CD4-positive, alpha-beta T cell treated with Interleukin-4 for 1 hour (primary cell): ENCODE data around the gene SENP7.

Source experiments
- DNase-seq, 2 donors: peaks; one replicate each; pipeline ENCODE4 v3.0.0-alpha.2; 2020 to 2022

Gene SENP7

DNA sequence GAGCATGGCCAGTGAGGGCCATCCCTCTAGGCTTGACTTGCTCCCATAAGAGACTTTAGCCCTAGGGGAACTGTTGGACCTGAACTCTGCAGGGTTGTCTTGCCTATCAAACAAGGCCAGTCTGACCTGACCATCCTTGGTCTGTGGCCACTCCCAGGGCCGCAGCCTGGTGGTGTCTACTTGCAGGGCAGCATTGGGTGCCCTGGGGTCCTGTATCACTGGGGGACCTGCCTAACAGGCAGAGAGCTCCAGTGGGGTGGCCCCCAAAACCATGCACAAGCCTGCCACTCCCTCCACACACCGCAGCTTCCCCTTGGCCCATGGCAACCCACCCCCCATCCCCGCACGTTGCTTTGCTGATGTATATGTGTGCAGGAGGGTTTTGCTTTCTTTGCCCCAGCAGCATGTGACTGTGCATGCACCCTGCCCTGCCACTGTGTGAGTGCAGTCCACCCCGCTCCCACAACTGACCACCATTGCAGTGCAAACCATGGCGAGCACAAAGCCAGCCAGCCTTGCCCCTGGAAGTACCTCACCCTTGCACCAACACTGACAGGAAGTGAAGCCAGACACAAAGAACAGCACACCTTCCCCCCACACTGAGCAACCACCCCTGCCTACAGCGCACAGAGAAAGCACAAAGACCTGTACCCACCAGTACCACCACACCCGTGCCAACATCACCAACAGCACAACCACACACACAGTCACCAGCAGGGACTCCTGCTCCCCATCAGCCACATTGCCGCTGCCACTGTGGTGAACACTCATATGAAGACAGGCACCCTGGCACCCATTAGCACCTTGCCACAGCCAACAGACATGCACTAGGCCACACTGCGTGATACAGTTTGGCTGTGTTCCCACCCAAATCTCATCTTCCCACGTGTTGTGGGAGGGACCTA lies 88.8 kb downstream of the SENP7 start:
- DNase-seq, result no peak

DNA sequence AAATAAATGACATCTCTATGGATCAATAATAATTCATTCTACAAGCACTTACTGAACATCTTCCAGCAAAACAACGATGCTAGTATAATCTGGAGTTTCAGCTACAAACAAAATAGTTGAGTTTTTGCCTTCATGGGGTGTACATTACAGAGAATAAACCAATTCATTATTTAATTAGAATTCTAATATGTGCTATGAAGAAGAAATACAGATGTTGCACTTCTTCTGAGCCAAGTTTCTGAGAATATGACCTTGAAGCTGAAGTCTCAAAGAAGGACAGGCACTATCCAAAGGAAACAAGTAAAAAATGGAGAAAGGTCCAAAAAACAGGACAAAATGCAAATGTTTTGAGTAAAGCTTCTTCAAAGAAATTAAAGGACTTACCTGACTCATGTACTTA lies 94.2 kb downstream of the SENP7 start:
- DNase-seq, result no peak

- no peak for DNase-seq
Observed at GRCh38 chr3:101414121-101414520, 98.9 kb downstream of the SENP7 start.

GRCh38 chr3:101413656-101414055 lies 99.4 kb downstream of the SENP7 start:
- DNase-seq, result no peak

GRCh38 chr3:101391413-101391950 lies 121.5 kb downstream of the SENP7 start:
- DNase-seq, result no peak

- no peak for DNase-seq
Observed at GRCh38 chr3:101388706-101389105, 124.3 kb downstream of the SENP7 start.

DNA sequence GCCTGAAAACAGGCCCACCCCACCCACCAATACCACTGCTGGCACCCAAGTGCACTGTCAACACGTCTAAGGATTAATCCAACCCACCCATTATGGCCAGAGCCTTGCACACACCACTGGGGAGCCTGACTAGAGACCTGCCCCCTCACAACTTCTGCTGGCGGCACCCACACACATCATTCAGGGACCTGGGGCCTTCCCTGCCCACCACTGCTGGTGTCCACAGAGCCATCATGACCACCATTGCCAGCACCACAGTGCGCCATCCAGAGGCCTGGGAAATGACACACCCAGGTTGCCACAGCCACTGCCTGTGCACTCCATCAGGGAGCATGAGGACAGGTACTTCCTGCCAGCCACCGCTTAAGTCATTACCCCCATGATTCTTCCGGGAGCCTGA lies 125.7 kb downstream of the SENP7 start:
- DNase-seq, result no peak

GRCh38 chr3:101384426-101384825 lies 128.6 kb downstream of the SENP7 start:
- DNase-seq, result no peak

DNA sequence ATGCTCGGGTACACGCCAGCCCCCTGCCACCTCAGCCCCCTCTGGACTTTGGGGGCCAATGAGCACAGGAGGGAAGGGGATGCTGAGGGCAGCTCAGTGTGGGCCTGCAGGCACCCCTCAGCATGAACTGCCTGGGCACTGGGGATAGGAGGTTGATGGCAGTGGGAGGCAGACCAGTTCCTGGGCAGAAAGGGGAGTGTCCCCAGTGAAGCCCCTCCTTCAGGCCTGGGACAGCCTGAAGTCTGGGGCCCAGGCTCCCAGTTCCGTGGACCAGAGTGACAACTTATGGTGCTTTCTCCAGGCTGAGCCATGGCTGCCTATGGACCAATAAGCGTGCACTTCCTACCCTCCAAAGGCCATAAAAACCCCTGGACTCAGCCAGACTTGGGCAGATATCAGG lies 129.4 kb downstream of the SENP7 start:
- DNase-seq, result no peak

GRCh38 chr3:101383156-101383575 lies 129.8 kb downstream of the SENP7 start:
- no peak for DNase-seq

DNA sequence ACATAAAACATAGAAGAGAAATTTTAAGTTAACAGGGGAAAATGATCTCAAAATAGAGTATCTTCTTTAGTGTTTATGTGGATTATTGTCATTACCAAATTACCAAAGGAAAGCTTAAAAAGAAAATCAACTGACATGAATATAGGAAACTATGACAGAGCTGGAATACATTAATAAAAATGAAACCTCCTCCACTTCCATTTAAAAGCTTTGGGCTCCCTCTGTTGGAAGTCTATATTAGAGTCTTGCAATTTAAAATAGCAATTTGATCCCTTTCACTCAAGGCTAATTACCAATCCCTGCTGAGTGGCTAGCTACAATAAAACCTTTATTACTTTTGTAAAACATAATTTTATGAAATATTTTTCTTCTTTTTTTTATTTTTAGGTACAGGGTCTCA lies 131.2 kb downstream of the SENP7 start:
- peak in 1 of 2 donors; percentile 61 for DNase-seq

DNA sequence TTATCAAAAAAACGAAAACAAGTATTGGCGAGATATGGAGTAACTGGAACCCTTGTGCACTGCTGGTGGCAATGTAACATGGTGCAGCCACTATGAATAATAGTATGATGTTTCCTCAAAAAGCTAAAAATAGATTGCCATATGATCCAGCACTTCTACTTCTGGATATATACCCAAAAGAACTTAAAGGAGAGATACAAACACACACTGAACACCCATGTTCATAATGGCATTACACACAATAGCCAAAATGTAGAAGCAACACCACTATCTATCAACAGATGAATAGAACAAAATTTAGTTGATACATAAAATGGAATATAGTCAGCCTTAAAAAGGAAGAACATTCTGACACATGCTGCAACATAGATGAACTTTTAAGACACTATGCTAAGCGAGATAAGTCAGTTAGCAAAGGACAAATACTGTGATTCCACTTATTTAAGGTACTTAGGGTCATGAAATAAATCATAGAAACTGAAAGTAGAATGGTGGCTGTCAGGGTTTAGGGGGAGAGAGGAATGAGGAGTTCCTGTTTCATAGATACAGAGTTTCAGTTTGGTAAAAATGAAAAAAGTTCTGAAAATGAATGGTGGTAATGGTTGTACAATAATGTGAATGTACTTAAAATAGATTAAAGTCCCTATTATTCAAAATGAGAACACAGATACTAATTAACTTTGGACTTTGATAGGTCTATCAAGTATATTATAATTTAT lies 133.2 kb downstream of the SENP7 start:
- DNase-seq, result peak in 1 of 2 donors; percentile 52

DNA sequence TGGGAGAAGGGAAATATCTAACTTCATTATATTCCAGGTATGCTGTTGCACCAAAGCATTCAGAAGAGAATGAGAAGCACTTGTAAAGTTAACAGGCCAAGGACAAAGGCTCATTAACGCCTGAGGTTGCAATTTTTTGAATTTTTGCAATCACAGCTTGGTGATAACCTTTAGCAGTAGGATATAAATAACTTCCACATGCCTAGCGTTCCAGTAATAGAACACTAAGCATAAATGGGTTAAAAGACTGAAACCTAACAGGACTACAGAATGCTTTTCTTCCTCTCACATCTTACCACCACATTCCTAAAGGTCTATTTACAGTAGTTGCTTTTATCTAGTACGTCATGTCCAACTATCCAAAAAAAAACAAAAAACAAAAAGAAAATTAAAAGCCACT lies 135.2 kb downstream of the SENP7 start:
- no peak for DNase-seq

GRCh38 chr3:101377209-101377608 lies 135.8 kb downstream of the SENP7 start:
- no peak for DNase-seq

DNA sequence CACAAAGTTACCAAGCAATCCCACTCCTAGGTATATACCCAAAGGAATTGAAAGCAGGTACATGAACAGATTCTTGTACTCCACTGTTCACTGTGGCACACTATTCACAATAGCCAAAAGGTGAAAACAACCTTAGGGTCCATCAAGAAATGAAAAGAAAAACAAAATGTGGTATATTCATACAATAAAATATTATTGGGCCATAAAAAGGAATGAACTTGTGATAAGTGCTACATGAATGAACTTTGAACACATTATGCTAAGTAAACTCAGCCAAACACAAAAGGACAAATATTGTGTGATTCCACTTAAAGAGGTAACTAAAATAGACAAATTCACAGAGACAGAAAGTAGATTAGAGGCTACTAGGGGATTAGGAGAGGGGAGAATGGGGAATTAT lies 137.4 kb downstream of the SENP7 start:
- no peak for DNase-seq

DNA sequence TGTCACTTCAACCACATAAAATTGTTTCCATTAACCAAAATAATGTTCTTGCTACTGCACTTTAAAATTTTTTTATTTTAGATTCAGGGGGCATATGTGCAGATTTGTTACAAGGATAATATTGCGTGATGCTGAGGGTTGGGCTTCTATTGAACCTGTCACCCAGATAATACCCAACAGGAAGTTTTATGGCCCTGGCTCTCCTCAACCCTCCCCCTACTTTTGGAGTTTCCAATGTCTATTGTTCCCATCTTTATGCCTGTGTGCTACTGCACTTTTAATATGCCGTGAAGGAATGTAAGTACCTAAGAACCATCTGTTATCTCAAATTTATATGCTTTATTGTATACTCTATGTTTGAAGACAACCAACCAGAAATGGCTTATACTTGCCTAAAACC lies 150.6 kb downstream of the SENP7 start:
- no peak for DNase-seq

DNA sequence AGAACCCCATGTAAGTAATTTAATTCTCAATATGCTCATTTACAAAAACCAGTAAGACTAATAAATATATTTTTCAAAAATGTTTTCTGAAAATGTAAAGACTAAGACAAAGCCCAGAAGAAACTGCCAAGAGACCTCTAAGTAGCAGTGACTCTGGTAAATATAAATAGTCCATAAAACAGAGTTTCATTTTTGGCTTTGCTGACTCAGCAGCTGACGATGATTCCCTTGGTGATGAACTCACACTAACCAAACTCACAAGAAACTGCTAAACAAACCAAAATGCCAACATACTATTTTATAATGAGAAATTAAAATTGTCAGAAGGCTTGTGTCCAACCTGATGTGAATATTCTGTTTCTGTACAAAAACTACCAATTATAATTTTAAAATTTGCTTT lies 161.2 kb downstream of the SENP7 start:
- no peak for DNase-seq

GRCh38 chr3:101340591-101340990 lies 172.4 kb downstream of the SENP7 start:
- DNase-seq, result no peak

DNA sequence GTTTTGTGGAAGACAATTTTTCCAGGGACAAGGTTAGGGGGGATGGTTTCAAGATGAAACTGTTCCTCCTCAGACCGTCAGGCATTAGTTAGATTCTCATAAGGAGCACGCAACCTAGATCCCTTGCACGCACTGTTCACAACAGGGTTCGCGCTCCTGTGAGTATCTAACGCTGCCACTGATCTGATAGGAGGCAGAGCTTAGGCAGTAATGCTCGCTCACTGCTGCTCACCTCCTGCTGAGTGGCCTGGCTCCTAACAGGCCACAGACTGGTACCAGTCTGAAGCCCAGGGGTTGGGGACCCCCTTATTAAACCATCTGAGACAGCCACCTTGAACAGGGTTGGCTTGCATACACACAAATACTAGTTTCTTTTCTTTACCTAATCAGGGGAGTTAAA lies 179.1 kb downstream of the SENP7 start:
- DNase-seq, result no peak

DNA sequence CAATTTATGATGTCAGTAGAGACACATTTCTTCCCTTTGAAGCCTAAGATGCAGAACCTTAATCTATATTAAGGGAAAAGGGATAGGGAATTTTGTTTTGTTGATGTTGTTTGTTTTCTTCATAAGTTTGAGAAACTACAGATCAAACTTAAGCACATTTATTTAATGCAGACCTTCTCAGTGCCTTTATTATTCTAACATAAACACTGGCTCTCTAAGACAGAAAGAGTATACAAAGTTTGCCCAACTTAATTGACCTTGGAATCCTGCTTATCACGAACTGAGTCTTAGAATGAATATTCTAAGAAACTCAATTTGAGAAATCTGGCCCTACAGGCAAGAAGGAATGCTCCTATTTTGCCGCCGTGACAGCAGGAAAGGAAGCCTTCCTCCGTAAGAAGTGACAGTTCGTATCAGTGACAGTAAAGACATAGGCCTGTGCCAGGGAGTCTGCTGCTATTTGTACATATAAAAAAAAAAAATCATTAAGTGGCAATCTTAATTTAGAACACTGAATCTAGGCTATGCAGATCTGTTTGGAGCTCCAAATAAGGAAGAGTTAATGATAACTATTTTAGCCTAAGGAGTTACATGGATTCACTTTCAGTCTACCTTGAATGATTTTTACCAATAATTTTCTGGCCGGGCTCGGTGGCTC lies 183.9 kb downstream of the SENP7 start:
- no peak for DNase-seq

DNA sequence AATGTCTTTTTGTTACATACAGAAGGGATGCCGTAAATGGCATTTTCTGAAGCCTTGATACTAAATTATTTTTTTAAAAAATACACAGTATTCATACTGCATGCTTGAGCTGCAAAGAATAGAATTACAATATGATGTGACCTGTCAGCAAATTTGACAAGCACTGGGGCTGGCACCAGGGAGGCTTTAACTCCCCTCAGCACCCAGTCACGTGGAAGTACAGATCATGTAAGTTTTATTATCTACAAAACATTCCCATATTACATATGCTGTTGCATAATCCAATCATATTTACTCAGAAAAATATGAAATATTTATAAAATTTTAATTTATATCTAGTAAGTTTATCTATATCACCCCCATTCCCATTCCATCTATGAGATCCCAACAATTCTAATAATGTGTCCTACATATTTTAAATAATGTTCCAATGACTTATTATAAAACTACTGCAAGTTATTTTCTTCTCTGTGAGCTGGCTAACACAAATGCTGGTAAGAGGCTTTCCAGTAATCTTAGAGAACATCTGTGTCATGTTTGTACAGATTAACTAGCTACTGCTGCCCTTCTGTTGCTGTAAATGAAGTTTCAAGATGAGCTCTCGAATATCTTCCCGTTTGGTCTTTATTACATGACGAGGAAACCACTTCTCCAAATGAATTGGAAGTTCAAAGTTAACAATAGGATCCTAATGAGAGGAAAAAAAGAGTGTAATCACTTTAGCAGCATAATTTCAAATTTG lies 187.4 kb downstream of the SENP7 start:
- DNase-seq, result no peak

DNA sequence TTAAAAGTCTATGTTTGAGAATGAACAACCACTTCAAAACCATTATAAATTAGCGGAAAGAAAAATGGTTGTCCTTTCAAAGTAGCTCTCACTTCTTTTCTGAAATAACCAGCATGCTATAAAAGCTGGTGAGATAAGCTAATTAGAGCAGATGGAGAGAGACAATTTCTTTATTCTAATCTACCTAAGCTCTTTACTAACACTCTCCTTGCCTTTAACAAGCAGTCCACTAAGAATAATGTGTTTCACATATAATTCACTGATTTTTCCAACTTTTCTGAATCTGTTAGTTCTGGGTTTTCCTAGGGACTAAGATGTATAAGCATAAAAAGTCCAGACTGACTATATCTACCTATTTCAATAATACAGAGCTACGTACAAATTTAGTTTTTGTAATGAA lies 192.5 kb downstream of the SENP7 start, which contains the start of gene IMPG2:
IMPG2 (minus strand) TSS at position 101 of the 400 bp plus-strand sequence. CDS start 203 bp downstream, outside the sequence.
- no peak for DNase-seq

DNA sequence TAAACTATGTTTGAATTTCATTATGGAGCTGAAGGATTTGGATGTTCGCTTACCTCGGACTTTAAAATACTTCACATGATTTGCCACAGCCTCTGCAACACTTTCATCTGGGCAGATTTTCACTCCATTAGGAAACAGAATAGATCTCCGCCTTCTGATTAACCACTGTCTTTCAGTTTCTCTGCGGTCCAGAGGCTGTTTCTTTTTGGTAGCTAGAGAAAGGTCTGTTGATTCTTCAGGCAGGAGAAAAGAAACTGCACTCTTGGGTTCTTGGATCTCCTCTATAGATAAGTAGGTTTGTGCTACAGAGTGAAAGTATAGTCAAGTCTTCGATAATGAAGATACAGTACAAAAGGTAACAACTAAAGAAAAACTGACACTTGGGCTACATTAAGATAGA lies 193.5 kb downstream of the SENP7 start:
- no peak for DNase-seq
